Hepatocyte (in vitro differentiated cells): ENCODE measurements around the gene CRYBA1.

Experiments
- EZH2phosphoT487 ChIP-seq: fragments of 200-600 bp; sonication (generic); IDR thresholded peaks from one replicate; pipeline ENCODE4 v1.6.1; 2018; ENCODE audit warnings: antibody characterized with exemption, mild to moderate bottlenecking, low read depth, moderate library complexity; ENCODE audit not compliant: unreplicated experiment, severe bottlenecking
- TF ChIP-seq, protein P1 (sequence below): fragments of 200-600 bp; sonication (generic); IDR thresholded peaks from 2 replicates; pipeline ENCODE4 v1.5.1; 2016; ENCODE audit warnings: antibody characterized with exemption, mild to moderate bottlenecking; ENCODE audit not compliant: poor library complexity

- TF ChIP-seq, protein P1, sequence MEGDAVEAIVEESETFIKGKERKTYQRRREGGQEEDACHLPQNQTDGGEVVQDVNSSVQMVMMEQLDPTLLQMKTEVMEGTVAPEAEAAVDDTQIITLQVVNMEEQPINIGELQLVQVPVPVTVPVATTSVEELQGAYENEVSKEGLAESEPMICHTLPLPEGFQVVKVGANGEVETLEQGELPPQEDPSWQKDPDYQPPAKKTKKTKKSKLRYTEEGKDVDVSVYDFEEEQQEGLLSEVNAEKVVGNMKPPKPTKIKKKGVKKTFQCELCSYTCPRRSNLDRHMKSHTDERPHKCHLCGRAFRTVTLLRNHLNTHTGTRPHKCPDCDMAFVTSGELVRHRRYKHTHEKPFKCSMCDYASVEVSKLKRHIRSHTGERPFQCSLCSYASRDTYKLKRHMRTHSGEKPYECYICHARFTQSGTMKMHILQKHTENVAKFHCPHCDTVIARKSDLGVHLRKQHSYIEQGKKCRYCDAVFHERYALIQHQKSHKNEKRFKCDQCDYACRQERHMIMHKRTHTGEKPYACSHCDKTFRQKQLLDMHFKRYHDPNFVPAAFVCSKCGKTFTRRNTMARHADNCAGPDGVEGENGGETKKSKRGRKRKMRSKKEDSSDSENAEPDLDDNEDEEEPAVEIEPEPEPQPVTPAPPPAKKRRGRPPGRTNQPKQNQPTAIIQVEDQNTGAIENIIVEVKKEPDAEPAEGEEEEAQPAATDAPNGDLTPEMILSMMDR, result peak; percentile 98
- no peak for TF ChIP-seq EZH2phosphoT487
Measured at GRCh38 chr17:29219378-29220047, 27.1 kb upstream of the CRYBA1 start.
